Spleen (tissue), 7 donors: Measurements from ENCODE around the gene ZNF804A.

Source experiments
- POLR2A ChIP-seq, 3 donors: fragments of 450-650 bp; IDR thresholded peaks; one replicate each; pipeline ENCODE4 v1.5.1; 2017; ENCODE audit warnings: antibody characterized with exemption in 3 of 3, mild to moderate bottlenecking in 1 of 3
- POLR2AphosphoS5 ChIP-seq, 3 donors: sonication (generic); formaldehyde crosslinking; IDR thresholded peaks; one replicate each; pipeline ENCODE4 v1.5.1; 2017; ENCODE audit warnings: antibody characterized with exemption in 3 of 3
- TF ChIP-seq, protein P1 (sequence below), 11 experiments: fragments of 200-600 bp in 7 of 11; fragments of 450-650 bp in 4 of 11; sonication (generic) in 4 of 11; IDR thresholded peaks in 8 of 11; conservative IDR thresholded peaks in 3 of 11; 1 replicate in 7 of 11; 2 replicates in 4 of 11; pipeline versions ENCODE4 v1.4.0 to v1.8.0; 2016 to 2021; ENCODE audit warnings: antibody characterized with exemption in 11 of 11, inconsistent platforms in 4 of 11, mild to moderate bottlenecking in 1 of 11
- donor health status: DM: no; HTN: no; CAD: no; lungs with moderate emphysema.
- donor health status: DM: no; HTN: no; CAD: no.
- donor health status: DM: no; HTN: no; CAD: no.

DNA sequence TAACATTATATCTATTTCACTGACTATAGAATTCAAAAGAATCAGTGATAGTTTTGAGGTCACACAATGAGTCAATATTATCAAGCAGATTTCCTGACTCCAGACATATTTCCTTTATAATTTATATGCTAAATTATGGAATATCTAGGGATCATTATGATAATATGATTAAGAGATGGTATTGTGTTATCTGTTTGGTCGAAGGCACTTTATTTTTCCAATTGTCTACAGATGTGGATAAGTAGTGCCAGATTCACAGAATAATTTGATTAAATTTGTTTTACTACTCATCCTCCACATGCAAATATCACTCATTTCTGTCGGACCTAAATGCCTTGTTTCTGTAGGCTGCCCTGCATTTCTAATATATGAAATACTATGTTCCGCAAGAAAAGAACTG, 4.4 kb downstream of the ZNF804A start:
- TF ChIP-seq, protein P1, sequence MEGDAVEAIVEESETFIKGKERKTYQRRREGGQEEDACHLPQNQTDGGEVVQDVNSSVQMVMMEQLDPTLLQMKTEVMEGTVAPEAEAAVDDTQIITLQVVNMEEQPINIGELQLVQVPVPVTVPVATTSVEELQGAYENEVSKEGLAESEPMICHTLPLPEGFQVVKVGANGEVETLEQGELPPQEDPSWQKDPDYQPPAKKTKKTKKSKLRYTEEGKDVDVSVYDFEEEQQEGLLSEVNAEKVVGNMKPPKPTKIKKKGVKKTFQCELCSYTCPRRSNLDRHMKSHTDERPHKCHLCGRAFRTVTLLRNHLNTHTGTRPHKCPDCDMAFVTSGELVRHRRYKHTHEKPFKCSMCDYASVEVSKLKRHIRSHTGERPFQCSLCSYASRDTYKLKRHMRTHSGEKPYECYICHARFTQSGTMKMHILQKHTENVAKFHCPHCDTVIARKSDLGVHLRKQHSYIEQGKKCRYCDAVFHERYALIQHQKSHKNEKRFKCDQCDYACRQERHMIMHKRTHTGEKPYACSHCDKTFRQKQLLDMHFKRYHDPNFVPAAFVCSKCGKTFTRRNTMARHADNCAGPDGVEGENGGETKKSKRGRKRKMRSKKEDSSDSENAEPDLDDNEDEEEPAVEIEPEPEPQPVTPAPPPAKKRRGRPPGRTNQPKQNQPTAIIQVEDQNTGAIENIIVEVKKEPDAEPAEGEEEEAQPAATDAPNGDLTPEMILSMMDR (IDR thresholded peaks at IDR 0.05 in 8 of 11, conservative IDR thresholded peaks at IDR 0.05 in 3 of 11): no peak
- TF ChIP-seq POLR2A (IDR thresholded peaks at IDR 0.05) (no peak), POLR2AphosphoS5 (IDR thresholded peaks at IDR 0.05) (no peak)
